GM10266 (cell line): ENCODE measurements around the gene SKIL.

Experiments
- DNase-seq: peaks from one replicate; pipeline ENCODE4 v3.0.0; 2012; ENCODE audit errors: extremely low spot score
- CTCF ChIP-seq: IDR thresholded peaks from 2 replicates; pipeline ENCODE4 v1.5.1; 2012; ENCODE audit warnings: mild to moderate bottlenecking, low read depth; ENCODE audit not compliant: control insufficient read depth, insufficient read depth; ENCODE audit errors: missing control alignments

Gene SKIL

GRCh38 chr3:170420307-170420821, 62.8 kb downstream of the SKIL start:
- no peak for TF ChIP-seq CTCF
- peak; percentile 43 for DNase-seq

- no peak for DNase-seq
- no peak for TF ChIP-seq CTCF
These were observed 63.7 kb downstream of the SKIL start for GRCh38 chr3:170421111-170421641.

GRCh38 chr3:170421758-170422157, 64.2 kb downstream of the SKIL start:
- peak; percentile 38 for DNase-seq

GRCh38 chr3:170423001-170423615, 65.6 kb downstream of the SKIL start:
- no peak for DNase-seq
- no peak for TF ChIP-seq CTCF

More at GRCh38 chr3:170421758-170422157, 64.2 kb downstream of the SKIL start:
- TF ChIP-seq CTCF = no peak

- no peak for TF ChIP-seq CTCF
These were observed 67.4 kb downstream of the SKIL start for GRCh38 chr3:170424879-170425278.

GRCh38 chr3:170425491-170426239, 68.2 kb downstream of the SKIL start:
- DNase-seq = no peak
- TF ChIP-seq CTCF = no peak

More at GRCh38 chr3:170424879-170425278, 67.4 kb downstream of the SKIL start:
- no peak for DNase-seq

- DNase-seq = no peak
- TF ChIP-seq CTCF = no peak
These were observed 68.8 kb downstream of the SKIL start for GRCh38 chr3:170426240-170426797.
